SJCRH30 (cell line): ENCODE data around the gene SMYD3. TPM values are rescaled to one million over a fixed set of nuclear protein-coding genes. Genes with fewer than 3 reads are reported as not detected.
A peak's percentile ranks its signal among the peaks of the same experiment; 100 is the strongest.
"Not testable (repeated sequence)": the region's sequence is repeated elsewhere in the genome, so short reads cannot be mapped to it uniquely, and the experiment has no call there.

Experiments used
- DNase-seq, 2 experiments: peaks; one replicate each; pipeline ENCODE4 v3.0.0-alpha.2; 2015 to 2020
- H3K27ac ChIP-seq: fragments of 250-450 bp; sonication (Bioruptor Pico); 2 replicates; pipeline ENCODE4 v1.5.1; 2020; ENCODE audit warnings: mild to moderate bottlenecking, moderate library complexity
- H3K27me3 ChIP-seq: fragments of 250-450 bp; sonication (Bioruptor Pico); 2 replicates; pipeline ENCODE4 v1.5.1; 2020; ENCODE audit warnings: mild to moderate bottlenecking, moderate library complexity
- H3K36me3 ChIP-seq: fragments of 250-450 bp; sonication (Bioruptor Pico); 2 replicates; pipeline ENCODE4 v1.5.1; 2020; ENCODE audit warnings: mild to moderate bottlenecking, moderate library complexity
- H3K4me1 ChIP-seq: fragments of 250-450 bp; sonication (Bioruptor Pico); 2 replicates; pipeline ENCODE4 v1.5.1; 2020; ENCODE audit warnings: mild to moderate bottlenecking, moderate library complexity
- H3K4me3 ChIP-seq: fragments of 250-450 bp; sonication (Bioruptor Pico); 2 replicates; pipeline ENCODE4 v1.5.1; 2020; ENCODE audit warnings: mild to moderate bottlenecking, moderate library complexity
- H3K9me3 ChIP-seq: fragments of 250-450 bp; sonication (Bioruptor Pico); replicated peaks from 2 replicates; pipeline ENCODE4 v1.5.1; 2020; ENCODE audit warnings: mild to moderate bottlenecking, moderate library complexity
- total RNA-seq: library from RNA; depleted of rRNA; stranded (reverse); fragments of >200 nt; shearing (Covaris generic); gene quantifications from 2 replicates; pipeline ENCODE4 v1.2.3, GENCODE V29; 2014

Gene SMYD3
- total RNA-seq, 1 experiment from 2014 or later, result 18.1 TPM

DNA sequence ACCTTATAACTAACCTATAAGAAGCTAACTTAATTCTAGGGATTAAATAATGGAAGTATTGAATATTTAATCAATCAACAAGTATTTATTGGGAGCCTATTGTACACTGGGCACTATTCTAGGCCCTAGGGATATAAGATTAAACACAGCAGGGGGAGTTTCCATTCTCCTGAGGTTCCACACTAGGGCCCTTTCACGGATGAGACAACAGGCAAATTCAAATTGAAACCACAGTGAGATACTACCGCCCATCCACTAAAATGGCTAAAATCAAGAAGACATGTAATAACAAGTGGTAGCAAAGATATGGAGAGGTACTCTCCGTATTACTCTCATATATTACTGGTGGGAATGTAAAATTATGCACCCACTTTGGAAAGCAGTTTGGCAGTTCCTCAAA is 677.9 kb downstream of the SMYD3 start:
- Histone ChIP-seq H3K9me3 (no peaks in the 10 kb centered on the region), H3K4me1 (no peaks in the 10 kb centered on the region), H3K27me3 (no peaks in the 10 kb centered on the region), H3K36me3 (no peaks in the 10 kb centered on the region), H3K27ac (no peak overlapping the region), H3K4me3 (no peak overlapping the region)
- DNase-seq, result no peak

DNA sequence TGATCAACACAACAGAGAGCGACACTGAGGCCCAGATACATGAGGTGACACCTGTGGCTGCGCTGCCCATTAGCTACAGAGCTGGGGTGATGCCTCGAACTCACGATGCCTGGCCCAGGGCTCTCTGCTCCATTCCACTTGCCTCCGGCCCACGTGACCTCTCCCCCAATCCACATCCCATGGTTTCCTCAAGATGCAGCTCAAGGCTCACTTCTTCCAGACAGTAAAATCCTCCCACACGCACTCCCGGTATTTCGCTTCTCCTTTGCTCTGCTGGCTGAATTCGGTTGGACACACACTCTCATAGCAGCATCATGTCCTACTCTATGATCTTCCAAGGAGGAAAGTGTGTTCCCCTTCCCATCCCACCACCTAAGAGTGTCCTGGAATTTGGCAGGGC is 679.8 kb downstream of the SMYD3 start:
- no peaks in the 10 kb centered on the region for H3K36me3 ChIP-seq
- no peak overlapping the region for H3K4me3 ChIP-seq
- H3K27ac ChIP-seq, result no peak overlapping the region
- H3K27me3 ChIP-seq, result no peaks in the 10 kb centered on the region
- H3K4me1 ChIP-seq, result no peaks in the 10 kb centered on the region
- DNase-seq, result no peak
- no peaks in the 10 kb centered on the region for H3K9me3 ChIP-seq

DNA sequence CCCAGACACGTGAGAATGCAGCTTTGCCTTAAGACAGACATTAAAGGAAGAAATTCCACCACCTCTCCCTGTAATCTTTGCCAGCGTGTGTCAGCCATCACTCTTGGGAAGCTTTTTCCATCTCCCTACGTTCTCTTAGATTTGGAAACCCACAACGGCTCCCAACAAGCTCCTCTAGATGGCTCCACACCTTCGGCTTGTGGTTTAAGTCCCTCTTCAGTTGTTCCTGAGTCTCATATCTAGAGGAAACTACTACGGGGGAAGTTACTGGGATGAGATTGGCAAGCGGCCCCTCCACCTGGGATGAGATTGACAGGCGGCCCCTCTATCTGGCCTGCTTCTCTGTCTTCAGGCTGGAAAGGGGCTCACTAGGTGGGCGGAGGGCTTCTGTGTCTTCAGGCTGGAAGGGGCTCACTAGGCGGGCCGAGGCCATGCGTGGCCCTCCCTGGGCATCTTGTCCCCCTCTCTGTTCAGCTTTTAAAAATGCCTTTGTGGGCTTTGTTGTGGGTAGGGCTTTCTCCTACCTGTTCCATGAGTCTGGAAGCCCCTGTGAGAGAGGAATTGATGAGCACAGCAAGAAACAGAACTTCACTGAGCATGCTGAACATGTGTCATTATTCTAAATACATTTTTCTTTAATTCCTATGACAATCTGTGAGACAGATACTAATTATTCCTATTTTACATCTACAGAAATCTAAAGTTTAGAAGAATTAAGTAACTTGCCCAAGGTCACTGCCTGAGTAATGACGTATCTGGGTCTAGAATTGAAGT is 681.8 kb downstream of the SMYD3 start:
- no peaks in the 10 kb centered on the region for H3K4me1 ChIP-seq
- DNase-seq, result no peak

DNA sequence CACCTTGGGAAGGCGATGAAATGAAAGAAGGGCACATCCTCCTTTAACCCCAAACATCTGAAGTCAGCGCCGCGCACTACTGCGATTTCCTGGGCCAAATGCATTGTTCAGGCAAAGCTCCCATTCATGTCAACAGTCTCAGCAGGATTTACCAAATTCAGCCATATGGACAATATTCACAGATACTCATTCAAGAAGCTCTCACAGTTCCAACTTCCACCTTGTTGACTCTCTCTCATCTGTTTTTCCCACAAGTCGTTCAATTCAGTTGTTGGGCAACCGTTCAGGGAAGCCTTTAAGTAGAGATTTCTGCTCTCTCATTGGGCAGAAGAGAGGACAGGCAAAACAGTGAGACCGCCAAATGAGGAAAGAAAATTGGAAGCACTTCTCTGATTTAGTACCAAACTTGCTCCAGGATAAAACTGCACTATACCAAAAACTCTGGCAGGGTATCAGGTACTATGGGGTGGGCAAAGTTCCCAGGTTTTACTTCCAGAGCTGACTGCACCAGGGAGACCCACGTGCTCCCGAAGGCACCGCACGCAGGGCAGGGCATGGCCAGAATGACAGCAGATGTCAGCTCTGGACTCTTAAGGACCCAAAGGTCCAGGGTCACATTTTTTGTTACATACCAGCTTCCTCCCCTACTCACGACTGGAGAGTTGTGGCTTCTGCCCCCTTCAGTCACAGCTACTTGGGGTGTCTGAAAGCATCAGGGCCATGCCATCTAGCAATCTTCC is 683.5 kb downstream of the SMYD3 start:
- Histone ChIP-seq H3K4me1 (no peaks in the 10 kb centered on the region), H3K9me3 (no peaks in the 10 kb centered on the region), H3K36me3 (no peaks in the 10 kb centered on the region), H3K4me3 (no peak overlapping the region), H3K27ac (no peak overlapping the region), H3K27me3 (no peaks in the 10 kb centered on the region)
- no peak for DNase-seq

More for the DNA sequence above, 681.8 kb downstream of the SMYD3 start:
- Histone ChIP-seq H3K9me3 (no peaks in the 10 kb centered on the region), H3K36me3 (no peaks in the 10 kb centered on the region), H3K27me3 (no peaks in the 10 kb centered on the region), H3K4me3 (no peak overlapping the region), H3K27ac (no peak overlapping the region)

DNA sequence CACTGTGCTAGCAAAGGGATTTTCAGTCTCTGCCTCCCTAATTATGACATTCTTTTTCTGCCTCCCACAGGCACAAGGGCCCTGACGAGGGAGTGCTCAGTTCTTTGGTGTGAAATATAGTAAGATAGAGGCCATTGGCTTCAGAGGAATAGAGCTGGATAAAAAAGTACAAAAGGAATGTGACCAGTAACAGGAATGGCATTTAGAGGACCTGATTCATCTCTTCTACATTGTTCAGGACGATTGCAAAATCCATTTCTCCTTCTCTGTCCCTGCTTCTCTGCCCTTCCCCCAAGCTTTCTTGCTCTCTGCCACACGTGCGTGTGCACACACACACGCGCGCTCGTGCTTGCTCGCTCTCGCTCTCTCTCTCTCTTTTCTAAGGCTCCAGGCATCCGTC is 684.1 kb downstream of the SMYD3 start:
- H3K36me3 ChIP-seq, result no peaks in the 10 kb centered on the region
- H3K4me1 ChIP-seq, result no peaks in the 10 kb centered on the region
- DNase-seq, result no peak
- no peaks in the 10 kb centered on the region for H3K27me3 ChIP-seq
- no peaks in the 10 kb centered on the region for H3K9me3 ChIP-seq
- no peak overlapping the region for H3K27ac ChIP-seq
- H3K4me3 ChIP-seq, result no peak overlapping the region

DNA sequence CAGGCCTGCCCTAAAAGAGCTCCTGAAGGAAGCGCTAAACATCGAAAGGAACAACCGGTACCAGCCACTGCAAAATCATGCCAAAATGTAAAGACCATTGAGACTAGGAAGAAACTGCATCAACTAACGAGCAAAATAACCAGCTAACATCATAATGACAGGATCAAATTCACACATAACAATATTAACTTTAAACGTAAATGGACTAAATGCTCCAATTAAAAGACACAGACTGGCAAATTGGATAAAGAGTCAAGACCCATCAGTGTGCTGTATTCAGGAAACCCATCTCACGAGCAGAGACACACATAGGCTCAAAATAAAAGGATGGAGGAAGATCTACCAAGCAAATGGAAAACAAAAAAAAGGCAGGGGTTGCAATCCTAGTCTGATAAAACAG is 688.7 kb downstream of the SMYD3 start:
- not testable (repeated sequence) for H3K4me1 ChIP-seq, H3K4me3 ChIP-seq, H3K36me3 ChIP-seq, H3K27me3 ChIP-seq, H3K9me3 ChIP-seq, H3K27ac ChIP-seq, DNase-seq

- H3K9me3 ChIP-seq, H3K27me3 ChIP-seq, H3K4me3 ChIP-seq, DNase-seq, H3K36me3 ChIP-seq, H3K27ac ChIP-seq, H3K4me1 ChIP-seq: not testable (repeated sequence)
Measured at GRCh38 chr1:245816496-245816895, 690.6 kb downstream of the SMYD3 start.

- Histone ChIP-seq H3K27me3 (no peaks in the 10 kb centered on the region), H3K9me3 (no peaks in the 10 kb centered on the region), H3K27ac (no peak overlapping the region), H3K36me3 (no peaks in the 10 kb centered on the region), H3K4me3 (no peak overlapping the region), H3K4me1 (peaks cover 9% of the 10 kb centered on the region)
- no peak for DNase-seq
Measured at GRCh38 chr1:245814651-245815050, 692.4 kb downstream of the SMYD3 start.

- Histone ChIP-seq H3K4me1 (peaks cover 11% of the 10 kb centered on the region), H3K36me3 (no peaks in the 10 kb centered on the region), H3K27me3 (no peaks in the 10 kb centered on the region), H3K27ac (no peak overlapping the region), H3K4me3 (no peak overlapping the region), H3K9me3 (no peaks in the 10 kb centered on the region)
- no peak for DNase-seq
Measured at GRCh38 chr1:245812278-245812677, 694.8 kb downstream of the SMYD3 start.

- H3K36me3 ChIP-seq, result no peaks in the 10 kb centered on the region
- no peaks in the 10 kb centered on the region for H3K9me3 ChIP-seq
- no peak for DNase-seq
- no peak overlapping the region for H3K27ac ChIP-seq
- H3K4me1 ChIP-seq, result peaks cover 11% of the 10 kb centered on the region
- no peak overlapping the region for H3K4me3 ChIP-seq
- no peaks in the 10 kb centered on the region for H3K27me3 ChIP-seq
Measured at GRCh38 chr1:245810789-245811337, 696.2 kb downstream of the SMYD3 start.

DNA sequence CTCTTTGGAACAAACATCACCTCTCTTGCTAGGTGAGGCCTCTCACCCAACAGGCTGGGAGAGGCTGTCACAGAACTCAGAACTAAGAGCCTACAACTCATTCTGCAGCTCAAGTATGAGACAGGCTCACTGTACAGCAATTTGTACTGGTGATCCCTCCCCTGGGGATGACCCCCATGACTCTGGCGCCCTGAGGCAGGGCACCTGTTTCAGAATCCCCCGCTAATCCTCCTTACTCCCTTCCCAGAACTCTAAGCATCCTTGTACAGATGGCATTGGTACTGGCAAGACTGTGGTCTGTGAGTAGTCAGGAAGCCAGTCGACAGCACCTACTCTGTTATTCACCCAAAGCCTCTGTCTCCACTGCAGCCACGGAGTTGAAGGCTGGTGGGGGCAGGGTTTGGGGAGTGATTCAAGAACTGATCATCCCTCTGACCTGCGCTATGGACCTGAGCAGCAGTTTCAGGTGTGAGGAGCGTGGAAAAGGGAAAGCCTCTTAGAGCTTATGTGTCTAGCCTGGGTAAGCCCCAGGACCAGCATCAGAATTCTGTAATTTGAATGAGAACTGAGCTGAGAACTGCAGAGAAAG is 696.8 kb downstream of the SMYD3 start:
- Histone ChIP-seq H3K4me3 (no peak overlapping the region), H3K9me3 (no peaks in the 10 kb centered on the region), H3K27ac (no peak overlapping the region), H3K4me1 (peaks cover 11% of the 10 kb centered on the region), H3K27me3 (no peaks in the 10 kb centered on the region), H3K36me3 (no peaks in the 10 kb centered on the region)
- peak; percentile 70 to 83 for DNase-seq

- DNase-seq, result no peak
- H3K36me3 ChIP-seq, result no peaks in the 10 kb centered on the region
- no peak overlapping the region for H3K4me3 ChIP-seq
- H3K27ac ChIP-seq, result no peak overlapping the region
- H3K4me1 ChIP-seq, result peaks cover 11% of the 10 kb centered on the region
- H3K27me3 ChIP-seq, result no peaks in the 10 kb centered on the region
- H3K9me3 ChIP-seq, result no peaks in the 10 kb centered on the region
Measured at GRCh38 chr1:245809361-245809760, 697.7 kb downstream of the SMYD3 start.

- no peak for DNase-seq
- H3K4me3 ChIP-seq, result no peak overlapping the region
- no peak overlapping the region for H3K27ac ChIP-seq
Measured at GRCh38 chr1:245807954-245808719, 698.9 kb downstream of the SMYD3 start.

DNA sequence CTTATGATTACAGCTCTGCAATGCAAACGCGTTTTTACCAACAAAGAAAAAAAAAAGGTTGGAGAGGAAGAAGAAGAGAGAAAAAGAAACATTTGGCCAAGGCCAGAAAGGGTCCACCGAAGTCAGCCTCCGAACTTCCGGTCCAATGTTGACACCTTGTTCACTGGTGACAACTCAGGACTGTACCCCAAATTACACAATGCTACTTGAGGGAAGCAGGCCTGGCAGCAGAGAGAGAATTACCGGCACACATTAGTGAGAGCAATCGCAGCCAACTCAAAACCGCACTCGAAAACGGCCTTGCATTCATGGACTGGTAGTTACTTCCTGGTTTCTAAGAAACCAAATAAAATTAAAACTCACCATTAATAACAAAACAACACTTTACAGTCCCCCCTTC is 699.8 kb downstream of the SMYD3 start:
- Histone ChIP-seq H3K9me3 (no peaks in the 10 kb centered on the region), H3K27ac (no peak overlapping the region), H3K36me3 (no peaks in the 10 kb centered on the region), H3K27me3 (no peaks in the 10 kb centered on the region), H3K4me3 (no peak overlapping the region), H3K4me1 (peaks cover 13% of the 10 kb centered on the region)
- no peak for DNase-seq

More at GRCh38 chr1:245807954-245808719, 698.9 kb downstream of the SMYD3 start:
- H3K36me3 ChIP-seq, result no peaks in the 10 kb centered on the region
- no peaks in the 10 kb centered on the region for H3K9me3 ChIP-seq
- H3K4me1 ChIP-seq, result peaks cover 11% of the 10 kb centered on the region
- H3K27me3 ChIP-seq, result no peaks in the 10 kb centered on the region
